Prostate gland (tissue), 2 donors: ENCODE measurements around the gene USP47.

Experiments
- POLR2AphosphoS5 ChIP-seq: sonication (generic); formaldehyde crosslinking; IDR thresholded peaks from one replicate; pipeline ENCODE4 v1.6.1; 2017; ENCODE audit warnings: antibody characterized with exemption
- TF ChIP-seq, protein P1 (sequence below), 4 experiments: fragments of 200-600 bp in 2 of 4; fragments of 450-650 bp in 2 of 4; sonication (generic) in 2 of 4; IDR thresholded peaks; 1 replicate in 3 of 4; 2 replicates in 1 of 4; pipeline ENCODE4 v1.5.1; 2016 to 2019; ENCODE audit warnings: antibody characterized with exemption in 4 of 4, mild to moderate bottlenecking in 2 of 4, moderate library complexity in 2 of 4

DNA sequence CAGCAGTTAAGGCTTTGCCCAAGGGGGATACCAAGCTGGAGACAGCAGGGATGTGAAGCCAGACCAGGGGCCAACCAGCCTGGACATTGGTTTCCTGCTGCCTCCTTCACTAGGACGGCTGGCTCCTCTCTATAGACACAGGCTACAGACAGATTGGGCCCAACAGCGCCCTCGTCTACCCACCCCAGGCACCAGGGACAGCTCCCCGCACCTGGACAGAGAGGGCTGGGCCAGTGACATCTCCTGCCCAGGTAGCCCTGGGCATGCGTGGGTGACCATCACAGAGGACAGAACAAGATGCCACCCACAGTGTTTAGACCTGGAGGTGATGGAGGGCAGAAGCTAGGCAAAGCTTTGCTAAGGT, 165.4 kb downstream of the USP47 start:
- TF ChIP-seq, protein P1, sequence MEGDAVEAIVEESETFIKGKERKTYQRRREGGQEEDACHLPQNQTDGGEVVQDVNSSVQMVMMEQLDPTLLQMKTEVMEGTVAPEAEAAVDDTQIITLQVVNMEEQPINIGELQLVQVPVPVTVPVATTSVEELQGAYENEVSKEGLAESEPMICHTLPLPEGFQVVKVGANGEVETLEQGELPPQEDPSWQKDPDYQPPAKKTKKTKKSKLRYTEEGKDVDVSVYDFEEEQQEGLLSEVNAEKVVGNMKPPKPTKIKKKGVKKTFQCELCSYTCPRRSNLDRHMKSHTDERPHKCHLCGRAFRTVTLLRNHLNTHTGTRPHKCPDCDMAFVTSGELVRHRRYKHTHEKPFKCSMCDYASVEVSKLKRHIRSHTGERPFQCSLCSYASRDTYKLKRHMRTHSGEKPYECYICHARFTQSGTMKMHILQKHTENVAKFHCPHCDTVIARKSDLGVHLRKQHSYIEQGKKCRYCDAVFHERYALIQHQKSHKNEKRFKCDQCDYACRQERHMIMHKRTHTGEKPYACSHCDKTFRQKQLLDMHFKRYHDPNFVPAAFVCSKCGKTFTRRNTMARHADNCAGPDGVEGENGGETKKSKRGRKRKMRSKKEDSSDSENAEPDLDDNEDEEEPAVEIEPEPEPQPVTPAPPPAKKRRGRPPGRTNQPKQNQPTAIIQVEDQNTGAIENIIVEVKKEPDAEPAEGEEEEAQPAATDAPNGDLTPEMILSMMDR (IDR thresholded peaks at IDR 0.05) = no peak
- no peak for TF ChIP-seq POLR2AphosphoS5
